ENCODE results near the gene IL11.
"Not testable (repeated sequence)": the region's sequence is repeated elsewhere in the genome, so short reads cannot be mapped to it uniquely, and the experiment has no call there.

The IL11 gene

GRCh38 chr19:55406091-55406825, 36.0 kb upstream of the IL11 start:
- no peak overlapping the region for H3K9ac ChIP-seq (ENCODE audit: low read depth, low read length)
- no peaks in the 10 kb centered on the region for H3K27me3 ChIP-seq (ENCODE audit: control insufficient read depth, insufficient read depth, low read length)
- peak overlapping the region; percentile 89 for H3K4me3 ChIP-seq (ENCODE audit: low read depth, low read length)
- peaks cover 12% of the 10 kb centered on the region for H3K4me1 ChIP-seq (ENCODE audit: control insufficient read depth, insufficient read depth, low read length)
- H3K9me3 ChIP-seq (ENCODE audit: control insufficient read depth, insufficient read depth, low read length): no peaks in the 10 kb centered on the region
- peaks cover 49% of the 10 kb centered on the region for H3K36me3 ChIP-seq (ENCODE audit: control insufficient read depth, insufficient read depth, low read length)
- H3K27ac ChIP-seq (ENCODE audit: low read depth, low read length): no peak overlapping the region

- H3K36me3 ChIP-seq (ENCODE audit: control insufficient read depth, insufficient read depth, low read length): peaks cover 55% of the 10 kb centered on the region
- no peak overlapping the region for H3K9ac ChIP-seq (ENCODE audit: low read depth, low read length)
- H3K27ac ChIP-seq (ENCODE audit: low read depth, low read length): no peak overlapping the region
- peaks cover 12% of the 10 kb centered on the region for H3K4me1 ChIP-seq (ENCODE audit: control insufficient read depth, insufficient read depth, low read length)
- H3K9me3 ChIP-seq (ENCODE audit: control insufficient read depth, insufficient read depth, low read length): no peaks in the 10 kb centered on the region
- no peaks in the 10 kb centered on the region for H3K27me3 ChIP-seq (ENCODE audit: control insufficient read depth, insufficient read depth, low read length)
- peak overlapping the region; percentile 89 for H3K4me3 ChIP-seq (ENCODE audit: low read depth, low read length)
These were observed 35.4 kb upstream of the IL11 start for GRCh38 chr19:55405638-55406037.

- Histone ChIP-seq H3K27me3 (ENCODE audit: control insufficient read depth, insufficient read depth, low read length) (no peaks in the 10 kb centered on the region), H3K36me3 (ENCODE audit: control insufficient read depth, insufficient read depth, low read length) (peaks cover 59% of the 10 kb centered on the region), H3K9ac (ENCODE audit: low read depth, low read length) (no peak overlapping the region)
These were observed 32.2 kb upstream of the IL11 start for GRCh38 chr19:55402509-55402908.

GRCh38 chr19:55401390-55401789, 31.1 kb upstream of the IL11 start:
- H3K9me3 ChIP-seq (ENCODE audit: control insufficient read depth, insufficient read depth, low read length); H3K27me3 ChIP-seq (ENCODE audit: control insufficient read depth, insufficient read depth, low read length); H3K4me1 ChIP-seq (ENCODE audit: control insufficient read depth, insufficient read depth, low read length); H3K4me3 ChIP-seq (ENCODE audit: low read depth, low read length); H3K27ac ChIP-seq (ENCODE audit: low read depth, low read length); H3K9ac ChIP-seq (ENCODE audit: low read depth, low read length): not testable (repeated sequence)
- H3K36me3 ChIP-seq (ENCODE audit: control insufficient read depth, insufficient read depth, low read length): peaks cover 54% of the 10 kb centered on the region

More at GRCh38 chr19:55402509-55402908, 32.2 kb upstream of the IL11 start:
- no peak overlapping the region for H3K4me3 ChIP-seq (ENCODE audit: low read depth, low read length)
- H3K4me1 ChIP-seq (ENCODE audit: control insufficient read depth, insufficient read depth, low read length): peaks cover 9% of the 10 kb centered on the region
- no peaks in the 10 kb centered on the region for H3K9me3 ChIP-seq (ENCODE audit: control insufficient read depth, insufficient read depth, low read length)
- peak overlapping the region; percentile 23 for H3K27ac ChIP-seq (ENCODE audit: low read depth, low read length)

GRCh38 chr19:55400281-55401087, 30.2 kb upstream of the IL11 start:
- H3K9ac ChIP-seq (ENCODE audit: low read depth, low read length): no peak overlapping the region
- H3K36me3 ChIP-seq (ENCODE audit: control insufficient read depth, insufficient read depth, low read length): peaks cover 45% of the 10 kb centered on the region
- H3K4me3 ChIP-seq (ENCODE audit: low read depth, low read length): no peak overlapping the region
- H3K9me3 ChIP-seq (ENCODE audit: control insufficient read depth, insufficient read depth, low read length): no peaks in the 10 kb centered on the region
- H3K27me3 ChIP-seq (ENCODE audit: control insufficient read depth, insufficient read depth, low read length): no peaks in the 10 kb centered on the region
- H3K27ac ChIP-seq (ENCODE audit: low read depth, low read length): no peak overlapping the region
- no peaks in the 10 kb centered on the region for H3K4me1 ChIP-seq (ENCODE audit: control insufficient read depth, insufficient read depth, low read length)

- H3K9me3 ChIP-seq (ENCODE audit: control insufficient read depth, insufficient read depth, low read length): no peaks in the 10 kb centered on the region
- H3K9ac ChIP-seq (ENCODE audit: low read depth, low read length): no peak overlapping the region
- no peak overlapping the region for H3K27ac ChIP-seq (ENCODE audit: low read depth, low read length)
- no peaks in the 10 kb centered on the region for H3K27me3 ChIP-seq (ENCODE audit: control insufficient read depth, insufficient read depth, low read length)
- no peak overlapping the region for H3K4me3 ChIP-seq (ENCODE audit: low read depth, low read length)
- 0 out of 2 replicates have a peak, but pooled peaks cover 2% of the 10 kb centered on the region for H3K4me1 ChIP-seq (ENCODE audit: control insufficient read depth, insufficient read depth, low read length)
- peaks cover 29% of the 10 kb centered on the region for H3K36me3 ChIP-seq (ENCODE audit: control insufficient read depth, insufficient read depth, low read length)
These were observed 28.1 kb upstream of the IL11 start for GRCh38 chr19:55398200-55398925.

- no peaks in the 10 kb centered on the region for H3K9me3 ChIP-seq (ENCODE audit: control insufficient read depth, insufficient read depth, low read length)
- peaks cover 28% of the 10 kb centered on the region for H3K4me1 ChIP-seq (ENCODE audit: control insufficient read depth, insufficient read depth, low read length)
- H3K4me3 ChIP-seq (ENCODE audit: low read depth, low read length): 0 out of 2 replicates have a peak overlapping the region, but pooled peaks have one; percentile 2
- H3K36me3 ChIP-seq (ENCODE audit: control insufficient read depth, insufficient read depth, low read length): peaks cover 19% of the 10 kb centered on the region
- H3K27ac ChIP-seq (ENCODE audit: low read depth, low read length): peak overlapping the region; percentile 76
- no peaks in the 10 kb centered on the region for H3K27me3 ChIP-seq (ENCODE audit: control insufficient read depth, insufficient read depth, low read length)
- H3K9ac ChIP-seq (ENCODE audit: low read depth, low read length): no peak overlapping the region
These were observed 22.8 kb upstream of the IL11 start for GRCh38 chr19:55392820-55393761.

GRCh38 chr19:55391702-55392615, 21.7 kb upstream of the IL11 start:
- Histone ChIP-seq H3K9ac (ENCODE audit: low read depth, low read length) (no peak overlapping the region), H3K9me3 (ENCODE audit: control insufficient read depth, insufficient read depth, low read length) (no peaks in the 10 kb centered on the region), H3K27me3 (ENCODE audit: control insufficient read depth, insufficient read depth, low read length) (no peaks in the 10 kb centered on the region), H3K4me1 (ENCODE audit: control insufficient read depth, insufficient read depth, low read length) (peaks cover 38% of the 10 kb centered on the region), H3K36me3 (ENCODE audit: control insufficient read depth, insufficient read depth, low read length) (peaks cover 30% of the 10 kb centered on the region), H3K27ac (ENCODE audit: low read depth, low read length) (peak overlapping the region; percentile 76), H3K4me3 (ENCODE audit: low read depth, low read length) (no peak overlapping the region)

GRCh38 chr19:55391191-55391670, 21.0 kb upstream of the IL11 start:
- no peaks in the 10 kb centered on the region for H3K9me3 ChIP-seq (ENCODE audit: control insufficient read depth, insufficient read depth, low read length)
- H3K9ac ChIP-seq (ENCODE audit: low read depth, low read length): no peak overlapping the region
- H3K27ac ChIP-seq (ENCODE audit: low read depth, low read length): no peak overlapping the region
- H3K36me3 ChIP-seq (ENCODE audit: control insufficient read depth, insufficient read depth, low read length): peaks cover 38% of the 10 kb centered on the region
- H3K4me3 ChIP-seq (ENCODE audit: low read depth, low read length): no peak overlapping the region
- H3K27me3 ChIP-seq (ENCODE audit: control insufficient read depth, insufficient read depth, low read length): no peaks in the 10 kb centered on the region
- peaks cover 41% of the 10 kb centered on the region for H3K4me1 ChIP-seq (ENCODE audit: control insufficient read depth, insufficient read depth, low read length)

Measured in HUES48 (cell line).